ENCODE results near the gene ZNF211.

ZNF211 gene

DNA sequence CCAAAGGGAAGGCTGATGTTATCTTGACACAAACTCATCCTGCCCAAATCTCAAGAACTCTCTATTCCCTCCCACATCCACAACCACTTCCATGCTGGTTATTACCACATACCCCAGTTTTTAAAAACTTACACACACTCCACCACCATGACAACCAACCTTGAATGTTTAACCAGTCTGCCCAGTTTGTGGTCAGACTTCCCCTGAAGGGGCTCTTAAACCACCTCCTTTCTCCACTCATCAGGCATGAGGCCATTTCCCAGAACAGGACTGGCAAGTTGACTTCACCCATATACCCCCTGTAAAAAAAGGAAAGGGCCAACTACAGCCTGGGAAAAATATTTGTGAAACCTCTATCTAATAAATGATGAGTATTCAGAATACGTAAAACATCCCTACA, 23.4 kb downstream of the ZNF211 start:
- DNase-seq (ENCODE audit: low read depth), result no peak

GRCh38 chr19:57664269-57665127, 31.5 kb downstream of the ZNF211 start:
- peak; percentile 10 for DNase-seq (ENCODE audit: low read depth)

DNA sequence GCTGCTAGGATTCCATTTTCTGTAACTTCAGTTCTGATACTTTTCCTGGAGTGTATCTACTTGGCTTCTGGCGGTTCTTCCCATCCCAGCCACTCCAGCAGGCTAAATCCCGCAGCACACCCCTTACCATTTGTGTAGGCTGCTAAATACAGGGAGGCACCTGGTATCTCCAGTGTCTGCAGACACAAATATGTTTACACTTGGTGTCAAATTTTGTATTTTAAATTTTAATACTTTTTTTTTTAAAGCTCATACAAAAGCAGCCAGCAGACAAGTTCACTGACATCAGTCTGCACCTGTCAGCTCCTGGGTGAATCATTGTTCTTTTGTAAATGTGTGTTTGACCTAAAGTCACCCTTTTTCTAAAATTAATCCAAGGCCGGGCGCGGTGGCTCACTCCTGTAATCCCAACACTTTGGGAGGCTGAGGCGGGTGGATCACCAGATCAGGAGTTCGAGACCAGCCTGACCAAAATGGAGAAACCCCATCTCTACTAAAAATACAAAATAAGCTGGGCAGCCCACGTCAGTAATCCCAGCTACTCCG, 32.4 kb downstream of the ZNF211 start:
- no peak for DNase-seq (ENCODE audit: low read depth)

DNA sequence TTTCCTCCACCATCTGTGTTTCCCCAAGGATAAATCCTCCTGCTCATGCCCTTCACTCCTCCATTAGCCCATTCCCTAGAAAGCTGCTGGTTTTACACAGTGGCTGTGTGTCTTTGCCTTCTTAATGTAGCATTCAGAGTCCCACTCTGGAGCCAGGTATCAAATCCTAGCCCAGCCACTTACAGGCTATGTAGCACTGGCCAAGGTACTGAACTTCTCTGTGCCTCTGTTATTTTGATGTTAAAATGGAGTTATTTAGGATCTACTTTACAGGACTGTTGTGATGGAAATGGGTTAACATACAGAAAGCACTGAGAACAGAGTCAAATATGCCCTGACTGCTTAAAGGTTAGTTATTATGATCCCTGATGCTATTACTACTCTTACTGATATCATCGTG, 34.3 kb downstream of the ZNF211 start:
- DNase-seq (ENCODE audit: low read depth), result no peak

GRCh38 chr19:57668635-57669034, 35.7 kb downstream of the ZNF211 start, which contains the start of gene ZSCAN4:
ZSCAN4 (plus strand) TSS chr19:57668935; CDS start chr19:57676146, 7,211 bp downstream.
- DNase-seq (ENCODE audit: low read depth), result no peak

DNA sequence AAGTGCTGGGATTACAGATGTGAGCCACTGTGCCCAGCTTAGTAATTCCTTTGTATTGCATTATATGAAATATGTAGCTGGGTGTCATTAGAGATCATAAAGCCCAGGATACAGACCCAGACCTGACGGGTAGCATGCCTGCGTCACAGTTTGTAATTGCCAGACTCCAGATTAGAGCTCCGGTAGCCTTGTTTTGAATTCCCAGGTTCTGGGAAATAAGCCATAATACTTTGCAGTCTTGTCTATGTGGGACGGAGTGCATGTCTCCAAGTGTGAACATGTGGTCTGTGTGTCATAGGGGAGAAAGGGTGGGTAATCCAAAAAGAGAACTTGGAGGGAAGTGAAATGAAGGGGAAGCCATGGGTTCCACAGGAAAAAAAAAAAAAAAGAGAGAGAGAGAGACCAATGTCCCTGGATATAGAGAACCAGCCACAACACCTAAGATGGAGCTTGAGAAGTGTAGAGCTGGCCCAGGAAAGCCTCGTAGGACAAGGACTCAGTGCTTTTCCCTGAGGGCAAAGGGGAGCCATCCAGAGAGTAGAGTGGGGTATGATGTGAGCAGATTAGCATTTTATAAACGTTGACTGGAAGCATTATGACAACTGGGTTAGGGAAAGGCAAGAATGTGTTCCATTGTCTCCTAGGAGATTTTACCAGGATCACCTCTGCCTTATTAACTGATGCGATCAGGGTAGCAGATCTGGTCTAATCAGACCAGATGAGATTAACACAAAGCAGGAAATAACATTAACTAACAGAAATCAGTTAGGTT, 38.3 kb downstream of the ZNF211 start:
- DNase-seq (ENCODE audit: low read depth), result no peak

- DNase-seq (ENCODE audit: low read depth), result no peak
These were observed 39.5 kb downstream of the ZNF211 start for GRCh38 chr19:57672466-57672865.

- DNase-seq (ENCODE audit: low read depth), result no peak
These were observed 42.9 kb downstream of the ZNF211 start for GRCh38 chr19:57675881-57676280.

GRCh38 chr19:57682226-57682766, 49.3 kb downstream of the ZNF211 start:
- no peak for DNase-seq (ENCODE audit: low read depth)

DNA sequence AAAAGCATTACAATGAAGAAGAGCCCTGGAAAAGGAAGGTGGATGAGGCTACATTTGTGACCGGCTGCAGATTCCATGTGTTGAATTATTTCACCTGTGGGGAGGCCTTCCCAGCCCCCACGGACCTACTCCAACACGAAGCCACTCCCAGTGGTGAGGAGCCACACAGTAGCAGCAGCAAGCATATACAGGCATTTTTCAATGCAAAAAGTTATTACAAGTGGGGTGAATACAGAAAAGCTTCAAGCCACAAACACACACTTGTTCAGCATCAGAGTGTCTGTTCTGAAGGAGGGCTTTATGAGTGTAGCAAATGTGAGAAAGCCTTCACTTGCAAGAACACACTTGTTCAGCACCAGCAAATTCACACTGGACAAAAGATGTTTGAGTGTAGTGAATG, 53.8 kb downstream of the ZNF211 start:
- no peak for DNase-seq (ENCODE audit: low read depth)

DNA sequence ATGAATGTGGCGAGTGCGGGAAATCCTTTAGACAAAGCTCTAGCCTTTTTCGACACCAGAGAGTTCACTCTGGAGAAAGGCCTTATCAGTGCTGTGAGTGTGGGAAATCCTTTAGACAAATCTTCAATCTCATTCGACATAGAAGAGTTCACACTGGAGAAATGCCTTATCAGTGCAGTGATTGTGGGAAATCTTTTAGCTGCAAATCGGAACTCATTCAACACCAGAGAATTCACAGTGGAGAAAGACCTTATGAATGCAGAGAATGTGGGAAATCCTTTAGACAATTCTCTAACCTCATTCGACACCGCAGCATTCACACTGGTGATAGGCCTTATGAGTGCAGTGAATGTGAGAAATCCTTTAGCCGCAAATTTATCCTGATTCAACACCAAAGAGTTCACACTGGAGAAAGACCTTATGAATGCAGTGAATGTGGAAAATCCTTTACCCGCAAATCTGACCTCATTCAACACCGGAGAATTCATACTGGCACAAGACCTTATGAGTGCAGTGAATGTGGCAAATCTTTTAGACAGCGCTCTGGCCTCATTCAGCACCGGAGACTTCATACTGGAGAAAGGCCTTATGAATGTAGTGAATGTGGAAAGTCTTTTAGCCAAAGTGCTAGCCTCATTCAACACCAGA, 54.5 kb downstream of the ZNF211 start:
- no peak for DNase-seq (ENCODE audit: low read depth)

DNA sequence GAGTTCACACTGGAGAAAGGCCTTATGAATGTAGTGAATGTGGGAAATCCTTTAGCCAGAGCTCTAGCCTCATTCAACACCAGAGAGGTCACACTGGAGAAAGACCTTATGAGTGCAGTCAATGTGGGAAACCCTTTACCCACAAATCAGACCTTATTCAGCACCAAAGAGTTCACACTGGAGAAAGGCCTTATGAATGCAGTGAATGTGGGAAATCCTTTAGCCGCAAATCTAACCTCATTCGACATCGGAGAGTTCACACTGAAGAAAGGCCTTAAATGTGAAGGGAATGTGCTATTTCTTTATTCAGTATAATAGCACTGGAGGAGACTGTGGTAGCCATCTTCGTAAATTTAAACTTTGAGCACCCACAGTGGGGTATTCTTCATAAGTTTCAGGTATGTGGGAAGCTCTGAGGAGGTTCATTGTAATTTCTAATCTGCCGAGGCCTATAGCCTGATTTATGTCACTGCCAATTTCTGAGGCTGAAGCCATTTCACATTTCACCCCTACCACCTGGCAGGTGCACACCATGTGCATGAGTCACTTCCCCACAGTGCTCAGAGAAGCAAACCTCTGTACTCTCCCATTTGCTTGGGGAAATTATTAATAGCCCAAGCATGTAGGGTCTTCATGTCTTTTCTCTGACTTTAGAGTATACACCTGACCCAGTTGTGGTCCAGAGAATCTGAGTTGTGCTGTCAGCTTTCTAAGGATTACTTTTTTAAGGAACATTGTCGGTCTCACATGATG, 55.2 kb downstream of the ZNF211 start:
- no peak for DNase-seq (ENCODE audit: low read depth)

DNA sequence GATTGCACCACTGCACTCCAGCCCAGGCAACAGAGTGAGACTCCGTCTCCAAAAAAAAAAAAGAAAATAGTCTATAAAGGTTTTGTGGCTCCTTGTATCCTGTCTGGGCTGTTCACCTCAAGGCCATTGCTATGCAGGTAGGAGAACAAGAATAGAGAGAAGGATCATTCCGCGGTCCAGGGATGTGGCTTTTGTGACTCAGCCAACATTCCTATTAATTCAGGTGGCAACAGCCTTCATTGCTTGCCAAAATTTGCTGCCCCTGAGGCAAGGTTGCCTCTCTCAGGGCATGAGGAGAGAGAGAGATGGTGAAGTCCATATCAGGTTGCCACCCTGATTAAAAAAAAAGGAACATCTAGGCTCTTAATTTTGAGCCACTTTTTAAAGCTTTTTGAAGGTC, 56.8 kb downstream of the ZNF211 start:
- no peak for DNase-seq (ENCODE audit: low read depth)

Measured in fibroblast of the conjunctiva (primary cell).